SK-N-SH treated with all-trans-retinoic acid at 6 μM for 48 hours (cell line): ENCODE data around the gene THAP3.

Experiments
- ATAC-seq: fragments of 200-7000 bp; cut with Tn5 transposase; 3 replicates; pipeline ENCODE4 v1.9.1; 2020; ENCODE audit warnings: mild to moderate bottlenecking, moderate library complexity
- ARNTL ChIP-seq: fragments of 450-650 bp; formaldehyde crosslinking; IDR thresholded peaks from 2 replicates; pipeline ENCODE4 v1.5.0; 2020; ENCODE audit warnings: low read depth, mild to moderate bottlenecking, moderate library complexity, borderline replicate concordance
- CSDC2 ChIP-seq: fragments of 250-450 bp; sonication (Bioruptor Pico); IDR thresholded peaks from 2 replicates; pipeline ENCODE4 v1.5.0; 2020; ENCODE audit warnings: mild to moderate bottlenecking, moderate library complexity
- ESRRG ChIP-seq: fragments of 250-450 bp; sonication (Bioruptor Pico); IDR thresholded peaks from 2 replicates; pipeline ENCODE4 v1.6.1; 2021; ENCODE audit warnings: mild to moderate bottlenecking
- GLIS3 ChIP-seq: fragments of 250-450 bp; sonication (Bioruptor Pico); IDR thresholded peaks from 2 replicates; pipeline ENCODE4 v1.5.0; 2020; ENCODE audit warnings: mild to moderate bottlenecking, moderate library complexity
- ISL1 ChIP-seq: fragments of 250-450 bp; sonication (Bioruptor Pico); IDR thresholded peaks from 2 replicates; pipeline ENCODE4 v2.1.2; 2022; ENCODE audit warnings: mild to moderate bottlenecking, moderate library complexity
- OSR1 ChIP-seq: fragments of 250-450 bp; sonication (Bioruptor Pico); IDR thresholded peaks from 2 replicates; pipeline ENCODE4 v1.8.0; 2022; ENCODE audit warnings: moderate library complexity, mild to moderate bottlenecking, inconsistent platforms
- PPARA ChIP-seq: fragments of 250-450 bp; sonication (Bioruptor Pico); IDR thresholded peaks from 2 replicates; pipeline ENCODE4 v1.5.0; 2020; ENCODE audit warnings: mild to moderate bottlenecking, borderline replicate concordance
- SNAI2 ChIP-seq: fragments of 250-450 bp; sonication (Bioruptor Pico); IDR thresholded peaks from 2 replicates; pipeline ENCODE4 v1.5.0; 2020; ENCODE audit warnings: mild to moderate bottlenecking, moderate library complexity
- TCF4 ChIP-seq: fragments of 250-450 bp; sonication (Bioruptor Pico); IDR thresholded peaks from 2 replicates; pipeline ENCODE4 v1.8.0; 2021; ENCODE audit warnings: mild to moderate bottlenecking, moderate library complexity, borderline replicate concordance
- TOX ChIP-seq: fragments of 250-450 bp; sonication (Bioruptor Pico); IDR thresholded peaks from 2 replicates; pipeline ENCODE4 v1.8.0; 2021; ENCODE audit warnings: mild to moderate bottlenecking, moderate library complexity, borderline replicate concordance
- ZC3H10 ChIP-seq: fragments of 250-450 bp; sonication (Bioruptor Pico); IDR thresholded peaks from 2 replicates; pipeline ENCODE4 v1.5.1; 2021; ENCODE audit warnings: mild to moderate bottlenecking, moderate library complexity
- ZFP3 ChIP-seq: fragments of 250-450 bp; sonication (Bioruptor Pico); IDR thresholded peaks from 2 replicates; pipeline ENCODE4 v1.5.0; 2020; ENCODE audit warnings: mild to moderate bottlenecking, moderate library complexity
- ZFP30 ChIP-seq: fragments of 450-650 bp; formaldehyde crosslinking; IDR thresholded peaks from 2 replicates; pipeline ENCODE4 v1.5.0; 2022; ENCODE audit warnings: mild to moderate bottlenecking, moderate library complexity
- ZNF565 ChIP-seq: fragments of 450-650 bp; formaldehyde crosslinking; conservative IDR thresholded peaks from 2 replicates; pipeline ENCODE4 v1.5.0; 2020; ENCODE audit warnings: low read depth, mild to moderate bottlenecking, moderate library complexity
- ZNF70 ChIP-seq: fragments of 450-650 bp; formaldehyde crosslinking; IDR thresholded peaks from 2 replicates; pipeline ENCODE4 v1.5.0; 2020; ENCODE audit warnings: mild to moderate bottlenecking, moderate library complexity
- ZNF8 ChIP-seq: fragments of 450-650 bp; formaldehyde crosslinking; IDR thresholded peaks from 2 replicates; pipeline ENCODE4 v1.5.0; 2020; ENCODE audit warnings: mild to moderate bottlenecking, moderate library complexity
- TF ChIP-seq, protein P1 (sequence below): fragments of 250-450 bp; sonication (Bioruptor Pico); IDR thresholded peaks from 2 replicates; pipeline ENCODE4 v1.5.0; 2020; ENCODE audit warnings: mild to moderate bottlenecking, moderate library complexity
- TF ChIP-seq, protein P2 (sequence below): fragments of 250-450 bp; sonication (Bioruptor Pico); IDR thresholded peaks from 2 replicates; pipeline ENCODE4 v1.5.1; 2020; ENCODE audit warnings: low read depth, mild to moderate bottlenecking, moderate library complexity
- TF ChIP-seq, protein P3 (sequence below): fragments of 250-450 bp; sonication (Bioruptor Pico); IDR thresholded peaks from 2 replicates; pipeline ENCODE4 v1.5.1; 2021; ENCODE audit warnings: mild to moderate bottlenecking, moderate library complexity
- TF ChIP-seq, protein P4 (sequence below): fragments of 250-450 bp; sonication (Bioruptor Pico); IDR thresholded peaks from 2 replicates; pipeline ENCODE4 v1.8.0; 2021; ENCODE audit warnings: low read depth, mild to moderate bottlenecking, moderate library complexity, borderline replicate concordance
- TF ChIP-seq, protein P5 (sequence below): fragments of 250-450 bp; sonication (Bioruptor Pico); IDR thresholded peaks from 2 replicates; pipeline ENCODE4 v1.8.0; 2020; ENCODE audit warnings: mild to moderate bottlenecking, moderate library complexity, borderline replicate concordance

THAP3 gene

DNA sequence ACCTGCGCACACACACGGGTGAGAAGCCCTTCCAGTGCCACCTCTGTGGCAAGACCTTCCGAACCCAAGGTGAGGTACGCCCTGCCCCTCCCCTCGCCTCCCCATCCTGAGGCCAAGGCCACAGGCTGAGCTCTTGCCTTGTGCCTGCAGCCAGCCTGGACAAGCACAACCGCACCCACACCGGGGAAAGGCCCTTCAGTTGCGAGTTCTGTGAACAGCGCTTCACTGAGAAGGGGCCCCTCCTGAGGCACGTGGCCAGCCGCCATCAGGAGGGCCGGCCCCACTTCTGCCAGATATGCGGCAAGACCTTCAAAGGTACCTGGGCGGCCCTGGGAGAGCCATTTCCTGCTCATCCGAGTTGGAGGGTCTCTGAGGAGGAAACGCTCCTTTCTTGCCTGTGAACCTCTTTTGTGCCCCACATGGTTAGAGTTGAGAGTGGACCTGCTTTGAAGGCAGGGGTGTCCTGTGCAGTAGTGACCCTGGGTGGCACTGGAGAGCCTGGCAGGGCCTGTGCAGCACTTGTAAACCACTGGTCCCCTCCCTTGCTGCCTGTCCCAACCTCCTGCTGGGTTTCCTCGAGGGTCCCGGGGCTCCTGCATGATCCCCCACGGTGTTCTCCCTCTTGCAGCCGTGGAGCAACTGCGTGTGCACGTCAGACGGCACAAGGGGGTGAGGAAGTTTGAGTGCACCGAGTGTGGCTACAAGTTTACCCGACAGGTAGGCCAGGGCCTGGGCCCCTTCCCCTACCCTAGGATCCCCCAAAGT is 36.4 kb upstream of the THAP3 start:
- TF ChIP-seq, protein P1, sequence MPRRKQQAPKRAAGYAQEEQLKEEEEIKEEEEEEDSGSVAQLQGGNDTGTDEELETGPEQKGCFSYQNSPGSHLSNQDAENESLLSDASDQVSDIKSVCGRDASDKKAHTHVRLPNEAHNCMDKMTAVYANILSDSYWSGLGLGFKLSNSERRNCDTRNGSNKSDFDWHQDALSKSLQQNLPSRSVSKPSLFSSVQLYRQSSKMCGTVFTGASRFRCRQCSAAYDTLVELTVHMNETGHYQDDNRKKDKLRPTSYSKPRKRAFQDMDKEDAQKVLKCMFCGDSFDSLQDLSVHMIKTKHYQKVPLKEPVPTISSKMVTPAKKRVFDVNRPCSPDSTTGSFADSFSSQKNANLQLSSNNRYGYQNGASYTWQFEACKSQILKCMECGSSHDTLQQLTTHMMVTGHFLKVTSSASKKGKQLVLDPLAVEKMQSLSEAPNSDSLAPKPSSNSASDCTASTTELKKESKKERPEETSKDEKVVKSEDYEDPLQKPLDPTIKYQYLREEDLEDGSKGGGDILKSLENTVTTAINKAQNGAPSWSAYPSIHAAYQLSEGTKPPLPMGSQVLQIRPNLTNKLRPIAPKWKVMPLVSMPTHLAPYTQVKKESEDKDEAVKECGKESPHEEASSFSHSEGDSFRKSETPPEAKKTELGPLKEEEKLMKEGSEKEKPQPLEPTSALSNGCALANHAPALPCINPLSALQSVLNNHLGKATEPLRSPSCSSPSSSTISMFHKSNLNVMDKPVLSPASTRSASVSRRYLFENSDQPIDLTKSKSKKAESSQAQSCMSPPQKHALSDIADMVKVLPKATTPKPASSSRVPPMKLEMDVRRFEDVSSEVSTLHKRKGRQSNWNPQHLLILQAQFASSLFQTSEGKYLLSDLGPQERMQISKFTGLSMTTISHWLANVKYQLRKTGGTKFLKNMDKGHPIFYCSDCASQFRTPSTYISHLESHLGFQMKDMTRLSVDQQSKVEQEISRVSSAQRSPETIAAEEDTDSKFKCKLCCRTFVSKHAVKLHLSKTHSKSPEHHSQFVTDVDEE (CRISPR knock-in tag) = no peak
- TF ChIP-seq ZC3H10 (CRISPR knock-in tag) (no peak), TCF4 (CRISPR knock-in tag) (no peak), ZNF8 (CRISPR knock-in tag) (no peak), ZNF70 (CRISPR knock-in tag) (no peak), ZNF565 (CRISPR knock-in tag) (no peak), ESRRG (no peak), ISL1 (CRISPR knock-in tag) (no peak), ZFP30 (no peak), ZFP3 (CRISPR knock-in tag) (no peak), OSR1 (CRISPR knock-in tag) (no peak), TOX (no peak)
- TF ChIP-seq, protein P2, sequence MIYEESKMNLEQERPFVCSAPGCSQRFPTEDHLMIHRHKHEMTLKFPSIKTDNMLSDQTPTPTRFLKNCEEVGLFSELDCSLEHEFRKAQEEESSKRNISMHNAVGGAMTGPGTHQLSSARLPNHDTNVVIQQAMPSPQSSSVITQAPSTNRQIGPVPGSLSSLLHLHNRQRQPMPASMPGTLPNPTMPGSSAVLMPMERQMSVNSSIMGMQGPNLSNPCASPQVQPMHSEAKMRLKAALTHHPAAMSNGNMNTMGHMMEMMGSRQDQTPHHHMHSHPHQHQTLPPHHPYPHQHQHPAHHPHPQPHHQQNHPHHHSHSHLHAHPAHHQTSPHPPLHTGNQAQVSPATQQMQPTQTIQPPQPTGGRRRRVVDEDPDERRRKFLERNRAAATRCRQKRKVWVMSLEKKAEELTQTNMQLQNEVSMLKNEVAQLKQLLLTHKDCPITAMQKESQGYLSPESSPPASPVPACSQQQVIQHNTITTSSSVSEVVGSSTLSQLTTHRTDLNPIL (CRISPR knock-in tag) = no peak
- TF ChIP-seq, protein P3, sequence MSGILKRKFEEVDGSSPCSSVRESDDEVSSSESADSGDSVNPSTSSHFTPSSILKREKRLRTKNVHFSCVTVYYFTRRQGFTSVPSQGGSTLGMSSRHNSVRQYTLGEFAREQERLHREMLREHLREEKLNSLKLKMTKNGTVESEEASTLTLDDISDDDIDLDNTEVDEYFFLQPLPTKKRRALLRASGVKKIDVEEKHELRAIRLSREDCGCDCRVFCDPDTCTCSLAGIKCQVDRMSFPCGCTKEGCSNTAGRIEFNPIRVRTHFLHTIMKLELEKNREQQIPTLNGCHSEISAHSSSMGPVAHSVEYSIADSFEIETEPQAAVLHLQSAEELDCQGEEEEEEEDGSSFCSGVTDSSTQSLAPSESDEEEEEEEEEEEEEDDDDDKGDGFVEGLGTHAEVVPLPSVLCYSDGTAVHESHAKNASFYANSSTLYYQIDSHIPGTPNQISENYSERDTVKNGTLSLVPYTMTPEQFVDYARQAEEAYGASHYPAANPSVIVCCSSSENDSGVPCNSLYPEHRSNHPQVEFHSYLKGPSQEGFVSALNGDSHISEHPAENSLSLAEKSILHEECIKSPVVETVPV (CRISPR knock-in tag) = no peak
- TF ChIP-seq, protein P4, sequence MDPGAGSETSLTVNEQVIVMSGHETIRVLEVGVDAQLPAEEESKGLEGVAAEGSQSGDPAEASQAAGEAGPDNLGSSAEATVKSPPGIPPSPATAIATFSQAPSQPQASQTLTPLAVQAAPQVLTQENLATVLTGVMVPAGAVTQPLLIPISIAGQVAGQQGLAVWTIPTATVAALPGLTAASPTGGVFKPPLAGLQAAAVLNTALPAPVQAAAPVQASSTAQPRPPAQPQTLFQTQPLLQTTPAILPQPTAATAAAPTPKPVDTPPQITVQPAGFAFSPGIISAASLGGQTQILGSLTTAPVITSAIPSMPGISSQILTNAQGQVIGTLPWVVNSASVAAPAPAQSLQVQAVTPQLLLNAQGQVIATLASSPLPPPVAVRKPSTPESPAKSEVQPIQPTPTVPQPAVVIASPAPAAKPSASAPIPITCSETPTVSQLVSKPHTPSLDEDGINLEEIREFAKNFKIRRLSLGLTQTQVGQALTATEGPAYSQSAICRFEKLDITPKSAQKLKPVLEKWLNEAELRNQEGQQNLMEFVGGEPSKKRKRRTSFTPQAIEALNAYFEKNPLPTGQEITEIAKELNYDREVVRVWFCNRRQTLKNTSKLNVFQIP (CRISPR knock-in tag) = no peak
- TF ChIP-seq, protein P5, sequence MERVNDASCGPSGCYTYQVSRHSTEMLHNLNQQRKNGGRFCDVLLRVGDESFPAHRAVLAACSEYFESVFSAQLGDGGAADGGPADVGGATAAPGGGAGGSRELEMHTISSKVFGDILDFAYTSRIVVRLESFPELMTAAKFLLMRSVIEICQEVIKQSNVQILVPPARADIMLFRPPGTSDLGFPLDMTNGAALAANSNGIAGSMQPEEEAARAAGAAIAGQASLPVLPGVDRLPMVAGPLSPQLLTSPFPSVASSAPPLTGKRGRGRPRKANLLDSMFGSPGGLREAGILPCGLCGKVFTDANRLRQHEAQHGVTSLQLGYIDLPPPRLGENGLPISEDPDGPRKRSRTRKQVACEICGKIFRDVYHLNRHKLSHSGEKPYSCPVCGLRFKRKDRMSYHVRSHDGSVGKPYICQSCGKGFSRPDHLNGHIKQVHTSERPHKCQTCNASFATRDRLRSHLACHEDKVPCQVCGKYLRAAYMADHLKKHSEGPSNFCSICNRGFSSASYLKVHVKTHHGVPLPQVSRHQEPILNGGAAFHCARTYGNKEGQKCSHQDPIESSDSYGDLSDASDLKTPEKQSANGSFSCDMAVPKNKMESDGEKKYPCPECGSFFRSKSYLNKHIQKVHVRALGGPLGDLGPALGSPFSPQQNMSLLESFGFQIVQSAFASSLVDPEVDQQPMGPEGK = no peak
- no peak for ATAC-seq

DNA sequence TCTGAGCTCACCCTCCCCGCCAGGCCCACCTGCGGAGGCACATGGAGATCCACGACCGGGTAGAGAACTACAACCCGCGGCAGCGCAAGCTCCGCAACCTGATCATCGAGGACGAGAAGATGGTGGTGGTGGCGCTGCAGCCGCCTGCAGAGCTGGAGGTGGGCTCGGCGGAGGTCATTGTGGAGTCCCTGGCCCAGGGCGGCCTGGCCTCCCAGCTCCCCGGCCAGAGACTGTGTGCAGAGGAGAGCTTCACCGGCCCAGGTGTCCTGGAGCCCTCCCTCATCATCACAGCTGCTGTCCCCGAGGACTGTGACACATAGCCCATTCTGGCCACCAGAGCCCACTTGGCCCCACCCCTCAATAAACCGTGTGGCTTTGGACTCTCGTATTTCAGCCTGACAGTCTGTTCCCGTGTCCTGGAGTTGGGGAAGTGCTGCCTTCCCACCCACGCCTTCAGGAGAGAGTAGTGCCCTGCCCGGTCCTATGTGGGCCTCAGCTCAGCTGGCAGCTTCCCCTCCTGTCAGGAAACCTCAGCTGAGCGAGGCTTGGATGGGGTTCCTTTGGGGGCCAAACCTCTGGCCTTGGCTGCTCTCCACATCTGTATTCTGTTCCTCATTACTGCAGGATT is 35.7 kb upstream of the THAP3 start:
- no peak for ATAC-seq
- no peak for TF ChIP-seq ESRRG
- no peak for TF ChIP-seq ZFP30
- TF ChIP-seq, protein P4 (CRISPR knock-in tag) = no peak
- no peak for TF ChIP-seq GLIS3 (CRISPR knock-in tag)
- no peak for TF ChIP-seq TOX
- TF ChIP-seq ZC3H10 (CRISPR knock-in tag) = no peak
- TF ChIP-seq ISL1 (CRISPR knock-in tag) = no peak
- no peak for TF ChIP-seq ZNF8 (CRISPR knock-in tag)
- TF ChIP-seq OSR1 (CRISPR knock-in tag) = no peak
- TF ChIP-seq ARNTL = no peak
- no peak for TF ChIP-seq SNAI2 (CRISPR knock-in tag)
- TF ChIP-seq ZNF70 (CRISPR knock-in tag) = no peak
- TF ChIP-seq ZNF565 (CRISPR knock-in tag) = no peak
- TF ChIP-seq CSDC2 (CRISPR knock-in tag) = no peak
- TF ChIP-seq, protein P5 = no peak
- TF ChIP-seq, protein P2 (CRISPR knock-in tag) = no peak
- no peak for TF ChIP-seq PPARA
